ENCODE results near the gene AQP3. TPM values are rescaled to one million over a fixed set of nuclear protein-coding genes. Genes with fewer than 3 reads are reported as not detected.

AQP3 gene
- total RNA-seq, 1 experiment from 2014 or later = 5.5 TPM

DNA sequence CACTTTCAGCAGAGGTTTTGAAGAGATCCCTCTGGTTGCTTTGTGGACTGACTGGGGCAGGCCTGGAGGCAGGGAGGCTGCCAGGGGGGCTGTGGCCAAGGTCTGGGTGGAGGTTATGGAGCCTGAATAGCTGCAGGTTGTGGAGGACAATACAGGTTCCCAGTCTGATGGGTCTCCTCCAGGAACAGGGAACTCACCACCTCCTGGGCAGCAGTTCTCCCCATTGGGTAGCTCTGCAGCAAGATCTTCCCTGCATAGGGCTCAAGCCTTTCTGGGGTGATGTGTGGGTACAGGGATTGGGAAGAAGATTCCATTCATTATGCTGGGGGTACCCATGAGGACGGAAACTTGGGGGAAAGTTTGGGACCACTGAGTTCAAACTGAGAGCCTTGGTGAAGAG, 6.8 kb downstream of the AQP3 start:
- POLR2A ChIA-PET = interaction anchor here (1.1 kb wide), 1 partner anchor 13 kb away, joined by 3 read pairs; no protein-coding TSS in a partner anchor
- H4K20me1 ChIP-seq (ENCODE audit: insufficient read depth) = no peaks in the 10 kb centered on the region
- no peaks in the 10 kb centered on the region for H3K36me3 ChIP-seq (ENCODE audit: control insufficient read depth in 1 of 2, insufficient read depth in 2 of 2, low read length in 2 of 2)
- no peak overlapping the region for H3K9ac ChIP-seq (ENCODE audit: low read length)
- H3K79me2 ChIP-seq (ENCODE audit: insufficient read depth, low read length) = no peaks in the 10 kb centered on the region
- no peak overlapping the region for H3K4me3 ChIP-seq (replicated peaks in 1 of 2; ENCODE audit: low read depth in 1 of 2, low read length in 2 of 2)
- no peaks in the 10 kb centered on the region for H3K27me3 ChIP-seq (ENCODE audit: insufficient read depth, low read length)
- DNase-seq (ENCODE audit: low read depth, low spot score) (no peak), ATAC-seq (no peak)
- no peak overlapping the region for H2AFZ ChIP-seq (ENCODE audit: low read depth, low read length, poor library complexity, severe bottlenecking)
- BruUV-seq (replicated peaks) = no TSS peak
- no peaks in the 10 kb centered on the region for H3K9me2 ChIP-seq (ENCODE audit: insufficient read depth)
- intact Hi-C loops (cut with micrococcal nuclease) = no loop called here
- H3K27ac ChIP-seq (ENCODE audit: low read depth, low read length) = no peak overlapping the region
- H3K9me3 ChIP-seq (ENCODE audit: control insufficient read depth in 1 of 2, insufficient read depth in 1 of 2, low read depth in 1 of 2, low read length in 2 of 2) = no peaks in the 10 kb centered on the region
- H3K4me1 ChIP-seq (ENCODE audit: control insufficient read depth in 1 of 2, insufficient read depth in 2 of 2, low read length in 2 of 2) = peaks cover 36 to 50% of the 10 kb centered on the region in 2 experiments
- CTCF ChIA-PET = interaction anchor here (5.9 kb wide), 1 partner anchor 11 kb away, joined by 39 read pairs; no protein-coding TSS in a partner anchor
- RAD21 ChIA-PET (ENCODE audit: low non-redundant PET in 1 of 2, low total read pairs in 2 of 2, uncharacterized antibody in 2 of 2, unreplicated experiment in 2 of 2) = no interaction called here
- no peak overlapping the region for H3K4me2 ChIP-seq (ENCODE audit: low read length)
- TF ChIP-seq ZFX (IDR thresholded peaks at IDR 0.05) (no peak), YY1 (IDR thresholded peaks at IDR 0.05; ENCODE audit: extremely low read depth, insufficient replicate concordance, low read depth, low read length) (no peak), SIN3A (IDR thresholded peaks at IDR 0.05; ENCODE audit: low read depth) (no peak), POLR2A (IDR thresholded peaks at IDR 0.05; ENCODE audit: borderline replicate concordance, extremely low read depth, insufficient read depth, insufficient read length) (no peak), RAD21 (IDR thresholded peaks at IDR 0.05; ENCODE audit: low read depth) (no peak), ZNF274 (IDR thresholded peaks at IDR 0.05; ENCODE audit: low read depth, low read length) (no peak), TCF7L2 (IDR thresholded peaks at IDR 0.05; ENCODE audit: borderline replicate concordance, extremely low read depth, insufficient read depth, insufficient read length) (no peak), EGR1 (IDR thresholded peaks at IDR 0.05; ENCODE audit: low read depth) (no peak), EZH2phosphoT487 (IDR thresholded peaks at IDR 0.05; ENCODE audit: borderline replicate concordance) (no peak), POLR2AphosphoS5 (IDR thresholded peaks at IDR 0.05; ENCODE audit: low read depth, low read length) (no peak), SP1 (IDR thresholded peaks at IDR 0.05; ENCODE audit: low read depth) (no peak), CEBPB (IDR thresholded peaks at IDR 0.05; ENCODE audit: low read depth) (no peak), EZH2 (IDR thresholded peaks at IDR 0.05) (no peak), JUND (IDR thresholded peaks at IDR 0.05) (no peak)
- TF ChIP-seq, protein P1, sequence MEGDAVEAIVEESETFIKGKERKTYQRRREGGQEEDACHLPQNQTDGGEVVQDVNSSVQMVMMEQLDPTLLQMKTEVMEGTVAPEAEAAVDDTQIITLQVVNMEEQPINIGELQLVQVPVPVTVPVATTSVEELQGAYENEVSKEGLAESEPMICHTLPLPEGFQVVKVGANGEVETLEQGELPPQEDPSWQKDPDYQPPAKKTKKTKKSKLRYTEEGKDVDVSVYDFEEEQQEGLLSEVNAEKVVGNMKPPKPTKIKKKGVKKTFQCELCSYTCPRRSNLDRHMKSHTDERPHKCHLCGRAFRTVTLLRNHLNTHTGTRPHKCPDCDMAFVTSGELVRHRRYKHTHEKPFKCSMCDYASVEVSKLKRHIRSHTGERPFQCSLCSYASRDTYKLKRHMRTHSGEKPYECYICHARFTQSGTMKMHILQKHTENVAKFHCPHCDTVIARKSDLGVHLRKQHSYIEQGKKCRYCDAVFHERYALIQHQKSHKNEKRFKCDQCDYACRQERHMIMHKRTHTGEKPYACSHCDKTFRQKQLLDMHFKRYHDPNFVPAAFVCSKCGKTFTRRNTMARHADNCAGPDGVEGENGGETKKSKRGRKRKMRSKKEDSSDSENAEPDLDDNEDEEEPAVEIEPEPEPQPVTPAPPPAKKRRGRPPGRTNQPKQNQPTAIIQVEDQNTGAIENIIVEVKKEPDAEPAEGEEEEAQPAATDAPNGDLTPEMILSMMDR (IDR thresholded peaks at IDR 0.05 in 2 of 3, conservative IDR thresholded peaks at IDR 0.05 in 1 of 3; ENCODE audit: borderline replicate concordance in 1 of 3, insufficient read depth in 1 of 3, low read depth in 2 of 3, low read length in 2 of 3) = no peak
- TF ChIP-seq, protein P2, sequence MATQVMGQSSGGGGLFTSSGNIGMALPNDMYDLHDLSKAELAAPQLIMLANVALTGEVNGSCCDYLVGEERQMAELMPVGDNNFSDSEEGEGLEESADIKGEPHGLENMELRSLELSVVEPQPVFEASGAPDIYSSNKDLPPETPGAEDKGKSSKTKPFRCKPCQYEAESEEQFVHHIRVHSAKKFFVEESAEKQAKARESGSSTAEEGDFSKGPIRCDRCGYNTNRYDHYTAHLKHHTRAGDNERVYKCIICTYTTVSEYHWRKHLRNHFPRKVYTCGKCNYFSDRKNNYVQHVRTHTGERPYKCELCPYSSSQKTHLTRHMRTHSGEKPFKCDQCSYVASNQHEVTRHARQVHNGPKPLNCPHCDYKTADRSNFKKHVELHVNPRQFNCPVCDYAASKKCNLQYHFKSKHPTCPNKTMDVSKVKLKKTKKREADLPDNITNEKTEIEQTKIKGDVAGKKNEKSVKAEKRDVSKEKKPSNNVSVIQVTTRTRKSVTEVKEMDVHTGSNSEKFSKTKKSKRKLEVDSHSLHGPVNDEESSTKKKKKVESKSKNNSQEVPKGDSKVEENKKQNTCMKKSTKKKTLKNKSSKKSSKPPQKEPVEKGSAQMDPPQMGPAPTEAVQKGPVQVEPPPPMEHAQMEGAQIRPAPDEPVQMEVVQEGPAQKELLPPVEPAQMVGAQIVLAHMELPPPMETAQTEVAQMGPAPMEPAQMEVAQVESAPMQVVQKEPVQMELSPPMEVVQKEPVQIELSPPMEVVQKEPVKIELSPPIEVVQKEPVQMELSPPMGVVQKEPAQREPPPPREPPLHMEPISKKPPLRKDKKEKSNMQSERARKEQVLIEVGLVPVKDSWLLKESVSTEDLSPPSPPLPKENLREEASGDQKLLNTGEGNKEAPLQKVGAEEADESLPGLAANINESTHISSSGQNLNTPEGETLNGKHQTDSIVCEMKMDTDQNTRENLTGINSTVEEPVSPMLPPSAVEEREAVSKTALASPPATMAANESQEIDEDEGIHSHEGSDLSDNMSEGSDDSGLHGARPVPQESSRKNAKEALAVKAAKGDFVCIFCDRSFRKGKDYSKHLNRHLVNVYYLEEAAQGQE (IDR thresholded peaks at IDR 0.05; ENCODE audit: low read depth) = no peak
- TF ChIP-seq, protein P3, sequence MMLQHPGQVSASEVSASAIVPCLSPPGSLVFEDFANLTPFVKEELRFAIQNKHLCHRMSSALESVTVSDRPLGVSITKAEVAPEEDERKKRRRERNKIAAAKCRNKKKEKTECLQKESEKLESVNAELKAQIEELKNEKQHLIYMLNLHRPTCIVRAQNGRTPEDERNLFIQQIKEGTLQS (IDR thresholded peaks at IDR 0.05) = no peak
